Peyer's patch (tissue), 4 donors: Measurements from ENCODE around the gene AKAP13.

ENCODE experiments used
- CTCF ChIP-seq, 6 experiments: fragments of 450-650 bp in 4 of 6; fragments of 200-600 bp in 2 of 6; sonication (generic) in 1 of 6; IDR thresholded peaks; one replicate each; pipeline ENCODE4 v1.5.1; 2017 to 2019; ENCODE audit warnings: antibody characterized with exemption in 6 of 6, mild to moderate bottlenecking in 3 of 6, moderate library complexity in 1 of 6
- POLR2A ChIP-seq, 2 donors: fragments of 450-650 bp; IDR thresholded peaks; one replicate each; pipeline ENCODE4 v1.5.1; 2017; ENCODE audit warnings: antibody characterized with exemption in 2 of 2, mild to moderate bottlenecking in 2 of 2, moderate library complexity in 2 of 2

GRCh38 chr15:85514413-85514812 lies 134.0 kb downstream of the AKAP13 start:
- TF ChIP-seq POLR2A (IDR thresholded peaks at IDR 0.05) (no peak), CTCF (IDR thresholded peaks at IDR 0.05) (no peak)
